ELR (cell line): Measurements from ENCODE around the gene ILKAP.
A peak's percentile ranks its signal among the peaks of the same experiment; 100 is the strongest.

ENCODE experiments used
- DNase-seq: peaks from one replicate; pipeline ENCODE4 v3.0.0-alpha.2; 2015; ENCODE audit warnings: low read depth

ILKAP gene

GRCh38 chr2:238133499-238134392, 69.7 kb downstream of the ILKAP start:
- DNase-seq: no peak

GRCh38 chr2:238132463-238133450, 70.7 kb downstream of the ILKAP start:
- no peak for DNase-seq

GRCh38 chr2:238131761-238132462, 71.6 kb downstream of the ILKAP start:
- no peak for DNase-seq

GRCh38 chr2:238130696-238131628, 72.5 kb downstream of the ILKAP start:
- no peak for DNase-seq

- DNase-seq: no peak
Observed at GRCh38 chr2:238130111-238130695, 73.3 kb downstream of the ILKAP start.

GRCh38 chr2:238129166-238130010, 74.1 kb downstream of the ILKAP start:
- no peak for DNase-seq

- no peak for DNase-seq
Observed at GRCh38 chr2:238128534-238129001, 74.9 kb downstream of the ILKAP start.

GRCh38 chr2:238128061-238128440, 75.4 kb downstream of the ILKAP start:
- DNase-seq: no peak

GRCh38 chr2:238127165-238128060, 76.1 kb downstream of the ILKAP start:
- DNase-seq: peak; percentile 82

- DNase-seq: no peak
Observed at GRCh38 chr2:238126775-238127164, 76.7 kb downstream of the ILKAP start.

GRCh38 chr2:238126338-238126737, 77.2 kb downstream of the ILKAP start:
- DNase-seq: no peak

- DNase-seq: no peak
Observed at GRCh38 chr2:238125127-238125885, 78.2 kb downstream of the ILKAP start.

- DNase-seq: no peak
Observed at GRCh38 chr2:238124488-238125126, 78.9 kb downstream of the ILKAP start.

- DNase-seq: no peak
Observed at GRCh38 chr2:238123991-238124470, 79.5 kb downstream of the ILKAP start.

- no peak for DNase-seq
Observed at GRCh38 chr2:238123218-238123971, 80.1 kb downstream of the ILKAP start.
